SU-DHL-6 (cell line): Measurements from ENCODE around the gene ZDHHC3.

Source experiments
- H2AFZ ChIP-seq: fragments of 200-600 bp; sonication (generic); 2 replicates; pipeline ENCODE4 v1.6.1; 2014; ENCODE audit warnings: low read depth, mild to moderate bottlenecking, moderate library complexity, mixed read lengths, antibody characterized with exemption, low read length; ENCODE audit not compliant: severe bottlenecking
- H3F3A ChIP-seq: fragments of 200-600 bp; shearing (Covaris generic); 2 replicates; pipeline ENCODE4 v1.6.0; 2016; ENCODE audit warnings: antibody characterized with exemption, mild to moderate bottlenecking; ENCODE audit not compliant: insufficient read depth
- H3K27ac ChIP-seq: fragments of 200-600 bp; sonication (generic); 2 replicates; pipeline ENCODE4 v1.5.1; 2016; ENCODE audit warnings: low read depth, mild to moderate bottlenecking, low read length, moderate library complexity, mixed read lengths
- H3K27me3 ChIP-seq: fragments of 200-600 bp; sonication (generic), shearing (Covaris generic); 2 replicates; pipeline ENCODE4 v1.6.0; 2014; ENCODE audit warnings: mild to moderate bottlenecking, low read length
- H3K36me3 ChIP-seq: fragments of 200-600 bp; sonication (generic); 2 replicates; pipeline ENCODE4 v1.6.1; 2014; ENCODE audit warnings: mild to moderate bottlenecking, low read length, mixed read lengths
- H3K4me2 ChIP-seq: fragments of 300-600, 200-600 bp; shearing (Covaris generic), sonication (generic); 2 replicates; pipeline ENCODE4 v1.6.0; 2014; ENCODE audit warnings: low read length, low read depth, mild to moderate bottlenecking; ENCODE audit not compliant: poor library complexity, severe bottlenecking
- H3K4me3 ChIP-seq: fragments of 200-600 bp; sonication (generic); 2 replicates; pipeline ENCODE4 v1.5.1; 2014; ENCODE audit warnings: antibody characterized with exemption, low read length, mild to moderate bottlenecking, mixed read lengths; ENCODE audit not compliant: insufficient read depth, poor library complexity, severe bottlenecking
- H3K79me2 ChIP-seq: fragments of 200-600 bp; sonication (generic); 2 replicates; pipeline ENCODE4 v1.6.1; 2014; ENCODE audit warnings: mild to moderate bottlenecking, low read length, moderate library complexity; ENCODE audit not compliant: insufficient read depth
- H3K9ac ChIP-seq: fragments of 200-600 bp; sonication (generic); 2 replicates; pipeline ENCODE4 v1.7.0; 2014; ENCODE audit warnings: mild to moderate bottlenecking, low read length
- H3K9me2 ChIP-seq: fragments of 200-600 bp; sonication (generic); replicated peaks from 2 replicates; pipeline ENCODE4 v1.6.1; 2014; ENCODE audit warnings: low read length; ENCODE audit not compliant: insufficient read depth
- H3K9me3 ChIP-seq: fragments of 200-600 bp; sonication (generic); 2 replicates; pipeline ENCODE4 v1.6.1; 2014; ENCODE audit warnings: low read length, mixed read lengths; ENCODE audit not compliant: insufficient read depth
- H4K20me1 ChIP-seq: fragments of 200-600 bp; sonication (generic); 2 replicates; pipeline ENCODE4 v1.6.1; 2014; ENCODE audit warnings: low read depth, mild to moderate bottlenecking, antibody characterized with exemption, low read length, moderate library complexity, mixed read lengths
- EZH2phosphoT487 ChIP-seq: fragments of 200-600 bp; sonication (generic), shearing (Covaris generic); conservative IDR thresholded peaks from 2 replicates; pipeline ENCODE4 v1.6.1; 2018; ENCODE audit warnings: mild to moderate bottlenecking, antibody characterized with exemption, low read length, moderate library complexity, mixed read lengths
- TF ChIP-seq, protein P1 (sequence below): fragments of 200-600 bp; sonication (generic); IDR thresholded peaks from one replicate; pipeline ENCODE4 v1.5.1; 2017; ENCODE audit warnings: antibody characterized with exemption, mild to moderate bottlenecking, low read length, moderate library complexity; ENCODE audit not compliant: insufficient read depth, poor library complexity, severe bottlenecking

The ZDHHC3 gene

DNA sequence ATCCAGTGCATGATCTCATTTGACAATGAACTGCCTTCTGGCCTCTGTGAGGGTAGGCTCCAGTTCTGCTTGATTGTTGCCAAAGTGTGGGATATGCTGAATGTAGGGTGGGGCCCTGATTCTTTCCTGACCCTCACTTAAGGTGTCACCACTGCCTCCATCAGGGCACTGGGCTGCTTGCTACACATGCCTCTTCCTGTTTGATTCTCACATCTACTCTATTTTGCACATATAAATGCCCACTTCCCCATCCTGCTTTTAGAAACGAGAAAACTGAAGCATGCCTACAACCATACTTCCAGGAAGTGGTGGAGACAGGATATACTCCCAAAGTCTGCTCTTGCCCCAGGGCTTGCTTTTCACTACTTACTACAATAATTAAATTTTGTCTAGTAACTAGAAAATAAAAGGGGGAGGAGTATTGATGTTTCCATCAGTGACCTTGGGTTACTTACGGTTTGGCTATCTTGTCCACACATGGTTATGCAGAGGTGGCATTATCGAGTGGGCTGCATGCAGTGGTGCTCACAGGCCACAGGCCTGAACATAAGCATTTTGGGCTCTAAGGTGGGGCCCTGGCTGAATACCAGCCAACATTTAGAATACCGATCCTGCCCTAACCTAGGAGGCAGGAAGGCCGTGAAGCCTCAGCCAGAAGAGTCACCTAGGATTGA, 6.7 kb downstream of the ZDHHC3 start:
- Histone ChIP-seq H3K9me3 (no peaks in the 10 kb centered on the region), H3K27ac (no peak overlapping the region), H3K4me2 (no peak overlapping the region), H3K4me3 (no peak overlapping the region), H3K36me3 (no peaks in the 10 kb centered on the region), H2AFZ (no peak overlapping the region), H3K9ac (no peak overlapping the region), H3K79me2 (peaks cover 26% of the 10 kb centered on the region), H4K20me1 (peaks cover 2% of the 10 kb centered on the region; the same call in 1 of the 2 replicates), H3K27me3 (no peaks in the 10 kb centered on the region), H3K9me2 (no peaks in the 10 kb centered on the region), H3F3A (no peaks in the 10 kb centered on the region)
- no peak for TF ChIP-seq EZH2phosphoT487
- TF ChIP-seq, protein P1, sequence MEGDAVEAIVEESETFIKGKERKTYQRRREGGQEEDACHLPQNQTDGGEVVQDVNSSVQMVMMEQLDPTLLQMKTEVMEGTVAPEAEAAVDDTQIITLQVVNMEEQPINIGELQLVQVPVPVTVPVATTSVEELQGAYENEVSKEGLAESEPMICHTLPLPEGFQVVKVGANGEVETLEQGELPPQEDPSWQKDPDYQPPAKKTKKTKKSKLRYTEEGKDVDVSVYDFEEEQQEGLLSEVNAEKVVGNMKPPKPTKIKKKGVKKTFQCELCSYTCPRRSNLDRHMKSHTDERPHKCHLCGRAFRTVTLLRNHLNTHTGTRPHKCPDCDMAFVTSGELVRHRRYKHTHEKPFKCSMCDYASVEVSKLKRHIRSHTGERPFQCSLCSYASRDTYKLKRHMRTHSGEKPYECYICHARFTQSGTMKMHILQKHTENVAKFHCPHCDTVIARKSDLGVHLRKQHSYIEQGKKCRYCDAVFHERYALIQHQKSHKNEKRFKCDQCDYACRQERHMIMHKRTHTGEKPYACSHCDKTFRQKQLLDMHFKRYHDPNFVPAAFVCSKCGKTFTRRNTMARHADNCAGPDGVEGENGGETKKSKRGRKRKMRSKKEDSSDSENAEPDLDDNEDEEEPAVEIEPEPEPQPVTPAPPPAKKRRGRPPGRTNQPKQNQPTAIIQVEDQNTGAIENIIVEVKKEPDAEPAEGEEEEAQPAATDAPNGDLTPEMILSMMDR: no peak

DNA sequence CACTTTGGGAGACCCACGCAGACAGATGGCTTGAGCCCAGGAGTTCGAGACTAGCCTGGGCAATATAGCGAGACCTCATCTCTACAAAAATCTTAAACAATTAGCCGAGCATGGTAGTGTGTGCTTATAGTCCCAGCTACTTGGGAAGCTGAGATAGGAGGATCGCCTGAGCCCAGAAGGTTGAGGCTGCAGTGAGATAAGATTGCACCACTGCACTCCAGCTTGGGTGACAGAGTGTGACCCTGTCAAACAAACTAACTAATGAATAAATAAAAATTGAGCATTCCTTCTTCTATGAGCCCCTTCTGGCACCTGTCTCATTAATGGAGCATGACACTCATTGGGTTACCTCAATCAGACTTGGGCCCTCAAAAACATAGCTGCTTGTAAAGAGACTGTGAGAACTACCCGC, 7.5 kb downstream of the ZDHHC3 start:
- H3K9me3 ChIP-seq: no peaks in the 10 kb centered on the region
- no peak overlapping the region for H3K4me2 ChIP-seq
- no peak overlapping the region for H3K4me3 ChIP-seq
- peaks cover 19% of the 10 kb centered on the region; the same call in 1 of the 2 replicates for H3K79me2 ChIP-seq
- no peaks in the 10 kb centered on the region for H3K36me3 ChIP-seq
- 0 out of 2 replicates have a peak, but pooled peaks cover 2% of the 10 kb centered on the region for H4K20me1 ChIP-seq
- H2AFZ ChIP-seq: no peak overlapping the region
- H3K27ac ChIP-seq: no peak overlapping the region
- no peaks in the 10 kb centered on the region for H3K27me3 ChIP-seq
- no peaks in the 10 kb centered on the region for H3K9me2 ChIP-seq
- no peaks in the 10 kb centered on the region for H3F3A ChIP-seq
- no peak overlapping the region for H3K9ac ChIP-seq
- TF ChIP-seq, protein P1: no peak
- no peak for TF ChIP-seq EZH2phosphoT487

DNA sequence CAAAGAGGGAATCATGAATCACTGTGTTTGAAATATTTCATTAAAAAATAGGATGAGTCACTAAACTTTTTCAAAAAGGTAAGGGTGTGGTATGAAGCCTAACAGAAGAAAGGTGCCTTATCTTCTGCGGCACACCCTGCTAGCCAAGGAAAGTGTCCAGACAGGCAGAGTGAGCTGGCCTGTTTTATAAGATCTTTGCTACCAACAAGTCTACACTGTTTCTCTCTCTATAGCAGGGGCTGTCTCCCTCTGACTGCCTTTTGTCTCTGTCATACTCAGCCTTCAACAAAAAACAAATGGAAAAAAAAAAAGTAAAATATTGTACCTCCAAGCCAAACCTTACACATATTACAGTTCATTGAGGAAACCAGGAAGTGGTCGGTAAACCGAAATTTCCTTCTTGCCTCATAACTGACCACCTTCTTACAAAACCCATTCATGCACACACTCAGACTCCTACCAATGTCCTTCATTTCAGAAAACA, 9.1 kb downstream of the ZDHHC3 start:
- Histone ChIP-seq H3K27ac (no peak overlapping the region), H3K9ac (no peak overlapping the region), H3K79me2 (peaks cover 16% of the 10 kb centered on the region; the same call in 1 of the 2 replicates), H2AFZ (no peak overlapping the region), H3K36me3 (no peaks in the 10 kb centered on the region), H3F3A (no peaks in the 10 kb centered on the region), H3K4me2 (no peak overlapping the region), H3K9me2 (no peaks in the 10 kb centered on the region), H3K27me3 (no peaks in the 10 kb centered on the region), H3K4me3 (no peak overlapping the region), H3K9me3 (no peaks in the 10 kb centered on the region), H4K20me1 (0 out of 2 replicates have a peak, but pooled peaks cover 2% of the 10 kb centered on the region)
- TF ChIP-seq EZH2phosphoT487: no peak
- TF ChIP-seq, protein P1: no peak
